HG02678 (cell line): ENCODE results near the gene LTF.
A peak's percentile ranks its signal among the peaks of the same experiment; 100 is the strongest.

Experiments used
- ATAC-seq: cut with Tn5 transposase; IDR thresholded peaks from one replicate; pipeline ENCODE4 v1.9.1; 2021; ENCODE audit warnings: mild to moderate bottlenecking, moderate library complexity; ENCODE audit not compliant: unreplicated experiment

LTF gene

GRCh38 chr3:46491089-46492070 lies 26.7 kb upstream of the LTF start:
- no peak for ATAC-seq

GRCh38 chr3:46490338-46491084 lies 25.8 kb upstream of the LTF start:
- no peak for ATAC-seq

- ATAC-seq: no peak
Observed at GRCh38 chr3:46489875-46490274, 25.2 kb upstream of the LTF start.

GRCh38 chr3:46489381-46489780 lies 24.7 kb upstream of the LTF start:
- ATAC-seq: no peak

GRCh38 chr3:46488735-46489361 lies 24.1 kb upstream of the LTF start:
- peak; percentile 91 for ATAC-seq

GRCh38 chr3:46485779-46486175 lies 21.1 kb upstream of the LTF start:
- no peak for ATAC-seq

- no peak for ATAC-seq
Observed at GRCh38 chr3:46484911-46485778, 20.4 kb upstream of the LTF start.

GRCh38 chr3:46484388-46484787 lies 19.7 kb upstream of the LTF start:
- no peak for ATAC-seq

GRCh38 chr3:46483825-46484224 lies 19.1 kb upstream of the LTF start:
- no peak for ATAC-seq

GRCh38 chr3:46482632-46483350 lies 18.1 kb upstream of the LTF start:
- no peak for ATAC-seq

- no peak for ATAC-seq
Observed at GRCh38 chr3:46481636-46482035, 16.9 kb upstream of the LTF start.

- no peak for ATAC-seq
Observed at GRCh38 chr3:46480491-46481195, 15.9 kb upstream of the LTF start.

- ATAC-seq: no peak
Observed at GRCh38 chr3:46479696-46480095, 15.0 kb upstream of the LTF start.

- ATAC-seq: no peak
Observed at GRCh38 chr3:46479021-46479420, 14.3 kb upstream of the LTF start.

- no peak for ATAC-seq
Observed at GRCh38 chr3:46478341-46478740, 13.6 kb upstream of the LTF start.

GRCh38 chr3:46477756-46478155 lies 13.1 kb upstream of the LTF start:
- no peak for ATAC-seq

- ATAC-seq: no peak
Observed at GRCh38 chr3:46477145-46477544, 12.4 kb upstream of the LTF start.

GRCh38 chr3:46472736-46473135 lies 8.0 kb upstream of the LTF start:
- no peak for ATAC-seq

- ATAC-seq: no peak
Observed at GRCh38 chr3:46471371-46471914, 6.7 kb upstream of the LTF start.
